ENCODE data around the gene ENDOG.
"Not testable (repeated sequence)": the region's sequence is repeated elsewhere in the genome, so short reads cannot be mapped to it uniquely, and the experiment has no call there.

Gene ENDOG

GRCh38 chr9:128818099-128818838 is at the start of gene ENDOG:
ENDOG (plus strand) TSS chr9:128818500; CDS start chr9:128818685, 185 bp downstream.
- DNase-seq (ENCODE audit: low read depth): peak; percentile 94

GRCh38 chr9:128768606-128769005 is 49.7 kb upstream of the ENDOG start:
- no peak for DNase-seq (ENCODE audit: low read depth)

GRCh38 chr9:128770286-128771030 is 47.8 kb upstream of the ENDOG start:
- DNase-seq (ENCODE audit: low read depth): no peak

GRCh38 chr9:128771094-128771721 is 47.1 kb upstream of the ENDOG start:
- peak; percentile 32 for DNase-seq (ENCODE audit: low read depth)

- DNase-seq (ENCODE audit: low read depth): peak; percentile 92
These were observed 46.4 kb upstream of the ENDOG start, which contains the start of gene ZER1 for GRCh38 chr9:128771745-128772519. ZER1 (minus strand) TSS chr9:128771927; CDS start chr9:128755565, 16,362 bp downstream.

GRCh38 chr9:128773049-128773448 is 45.3 kb upstream of the ENDOG start:
- DNase-seq (ENCODE audit: low read depth): no peak

GRCh38 chr9:128774804-128775203 is 43.5 kb upstream of the ENDOG start:
- no peak for DNase-seq (ENCODE audit: low read depth)

- DNase-seq (ENCODE audit: low read depth): not testable (repeated sequence)
These were observed 38.2 kb upstream of the ENDOG start for GRCh38 chr9:128780093-128780492.

GRCh38 chr9:128781187-128782070 is 36.9 kb upstream of the ENDOG start:
- no peak for DNase-seq (ENCODE audit: low read depth)

- DNase-seq (ENCODE audit: low read depth): no peak
These were observed 35.6 kb upstream of the ENDOG start for GRCh38 chr9:128782669-128783068.

GRCh38 chr9:128785427-128785826 is 32.9 kb upstream of the ENDOG start:
- DNase-seq (ENCODE audit: low read depth): no peak

GRCh38 chr9:128786681-128787601 is 31.4 kb upstream of the ENDOG start, which contains the start of gene TBC1D13:
TBC1D13 (plus strand) TSS chr9:128787253; CDS start chr9:128787354, 101 bp downstream.
- peak; percentile 82 for DNase-seq (ENCODE audit: low read depth)

- DNase-seq (ENCODE audit: low read depth): peak; percentile 23
These were observed 30.6 kb upstream of the ENDOG start for GRCh38 chr9:128787659-128788058.

- DNase-seq (ENCODE audit: low read depth): no peak
These were observed 29.9 kb upstream of the ENDOG start for GRCh38 chr9:128788445-128788844.

GRCh38 chr9:128790536-128790935 is 27.8 kb upstream of the ENDOG start:
- DNase-seq (ENCODE audit: low read depth): no peak

- DNase-seq (ENCODE audit: low read depth): no peak
These were observed 26.2 kb upstream of the ENDOG start for GRCh38 chr9:128792134-128792533.

GRCh38 chr9:128792978-128793686 is 25.2 kb upstream of the ENDOG start:
- DNase-seq (ENCODE audit: low read depth): no peak

- not testable (repeated sequence) for DNase-seq (ENCODE audit: low read depth)
These were observed 23.3 kb upstream of the ENDOG start for GRCh38 chr9:128794961-128795360.

- no peak for DNase-seq (ENCODE audit: low read depth)
These were observed 19.4 kb upstream of the ENDOG start for GRCh38 chr9:128798896-128799295.

All from iris pigment epithelial cell (primary cell).